ENCODE results near the gene FAM110C. TPM values are rescaled to one million over a fixed set of nuclear protein-coding genes. Genes with fewer than 3 reads are reported as not detected.

FAM110C gene
- polyA plus RNA-seq, 1 of the 3 experiments (the other 2 are of a cell fraction), result not detected

DNA sequence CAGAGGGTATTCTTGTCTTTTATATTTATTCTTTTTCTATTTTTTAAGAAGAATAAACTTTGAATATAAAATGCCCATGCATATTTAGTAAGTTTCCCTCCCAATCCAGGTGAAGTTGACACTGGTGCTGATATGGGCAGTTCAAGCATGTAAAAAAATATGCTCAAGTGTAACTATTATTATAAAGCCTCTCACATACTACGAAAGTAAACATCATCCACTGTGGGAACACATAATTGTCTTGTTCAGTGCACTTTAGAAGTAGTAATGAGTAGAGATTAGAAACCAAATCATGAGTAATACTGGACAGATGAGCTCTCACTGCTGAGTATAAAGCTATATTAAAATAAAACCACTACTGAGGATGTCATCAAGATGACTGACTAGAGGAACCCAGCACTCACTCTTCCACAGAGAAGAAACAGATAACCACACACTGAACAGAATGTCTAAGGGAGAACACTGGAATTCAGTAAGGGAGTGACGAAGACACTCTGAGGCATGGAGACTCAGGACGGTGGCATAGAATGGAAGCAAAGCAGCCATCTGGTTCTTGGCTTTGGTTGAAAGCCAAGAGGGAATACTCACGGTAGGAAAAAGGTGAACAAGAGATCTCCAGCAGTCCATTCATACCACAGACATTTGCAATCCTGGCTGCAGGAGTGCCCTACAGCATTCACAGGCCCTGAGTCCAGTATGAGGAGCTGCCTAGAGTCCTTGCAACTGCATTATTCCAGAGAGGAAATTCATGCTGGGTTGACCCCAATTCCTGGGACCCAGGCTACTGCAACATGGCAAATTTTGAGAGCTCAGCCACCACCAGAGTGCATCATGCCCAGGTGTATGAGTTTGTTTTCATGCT, 9.5 kb upstream of the FAM110C start:
- CTCF ChIA-PET, result interaction anchor here (0.8 kb wide), 1 partner anchor 33 kb away, joined by 3 read pairs; no protein-coding TSS in a partner anchor
- H3K9me2 ChIP-seq, result no peaks in the 10 kb centered on the region
- no peaks in the 10 kb centered on the region; the same call in 1 of the 2 replicates for H3K9me3 ChIP-seq
- WGBS (ENCODE audit: low lambda C conversion rate), result 2% methylated on average over 4 of the region's 4 CpGs
- no peak overlapping the region for H3K9ac ChIP-seq
- H3K27ac ChIP-seq (ENCODE audit: low read depth in 2 of 2, low read length in 1 of 2), result no peak overlapping the region
- no peaks in the 10 kb centered on the region for H3K4me1 ChIP-seq (ENCODE audit: control insufficient read depth in 1 of 2, insufficient read depth in 2 of 2, low read depth in 1 of 2, low read length in 1 of 2)
- no peak for TF ChIP-seq SIN3A (IDR thresholded peaks at IDR 0.05; ENCODE audit: borderline replicate concordance, low read depth, low read length)
- TF ChIP-seq, protein P1, sequence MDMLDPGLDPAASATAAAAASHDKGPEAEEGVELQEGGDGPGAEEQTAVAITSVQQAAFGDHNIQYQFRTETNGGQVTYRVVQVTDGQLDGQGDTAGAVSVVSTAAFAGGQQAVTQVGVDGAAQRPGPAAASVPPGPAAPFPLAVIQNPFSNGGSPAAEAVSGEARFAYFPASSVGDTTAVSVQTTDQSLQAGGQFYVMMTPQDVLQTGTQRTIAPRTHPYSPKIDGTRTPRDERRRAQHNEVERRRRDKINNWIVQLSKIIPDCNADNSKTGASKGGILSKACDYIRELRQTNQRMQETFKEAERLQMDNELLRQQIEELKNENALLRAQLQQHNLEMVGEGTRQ (IDR thresholded peaks at IDR 0.05; ENCODE audit: borderline replicate concordance, low read depth, low read length), result no peak
- TF ChIP-seq FOXM1 (IDR thresholded peaks at IDR 0.05; ENCODE audit: low read depth), result no peak
- no peak for TF ChIP-seq ELF1 (IDR thresholded peaks at IDR 0.05)
- no peak for TF ChIP-seq JUND (IDR thresholded peaks at IDR 0.05)
- TF ChIP-seq, protein P2, sequence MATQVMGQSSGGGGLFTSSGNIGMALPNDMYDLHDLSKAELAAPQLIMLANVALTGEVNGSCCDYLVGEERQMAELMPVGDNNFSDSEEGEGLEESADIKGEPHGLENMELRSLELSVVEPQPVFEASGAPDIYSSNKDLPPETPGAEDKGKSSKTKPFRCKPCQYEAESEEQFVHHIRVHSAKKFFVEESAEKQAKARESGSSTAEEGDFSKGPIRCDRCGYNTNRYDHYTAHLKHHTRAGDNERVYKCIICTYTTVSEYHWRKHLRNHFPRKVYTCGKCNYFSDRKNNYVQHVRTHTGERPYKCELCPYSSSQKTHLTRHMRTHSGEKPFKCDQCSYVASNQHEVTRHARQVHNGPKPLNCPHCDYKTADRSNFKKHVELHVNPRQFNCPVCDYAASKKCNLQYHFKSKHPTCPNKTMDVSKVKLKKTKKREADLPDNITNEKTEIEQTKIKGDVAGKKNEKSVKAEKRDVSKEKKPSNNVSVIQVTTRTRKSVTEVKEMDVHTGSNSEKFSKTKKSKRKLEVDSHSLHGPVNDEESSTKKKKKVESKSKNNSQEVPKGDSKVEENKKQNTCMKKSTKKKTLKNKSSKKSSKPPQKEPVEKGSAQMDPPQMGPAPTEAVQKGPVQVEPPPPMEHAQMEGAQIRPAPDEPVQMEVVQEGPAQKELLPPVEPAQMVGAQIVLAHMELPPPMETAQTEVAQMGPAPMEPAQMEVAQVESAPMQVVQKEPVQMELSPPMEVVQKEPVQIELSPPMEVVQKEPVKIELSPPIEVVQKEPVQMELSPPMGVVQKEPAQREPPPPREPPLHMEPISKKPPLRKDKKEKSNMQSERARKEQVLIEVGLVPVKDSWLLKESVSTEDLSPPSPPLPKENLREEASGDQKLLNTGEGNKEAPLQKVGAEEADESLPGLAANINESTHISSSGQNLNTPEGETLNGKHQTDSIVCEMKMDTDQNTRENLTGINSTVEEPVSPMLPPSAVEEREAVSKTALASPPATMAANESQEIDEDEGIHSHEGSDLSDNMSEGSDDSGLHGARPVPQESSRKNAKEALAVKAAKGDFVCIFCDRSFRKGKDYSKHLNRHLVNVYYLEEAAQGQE (IDR thresholded peaks at IDR 0.05; ENCODE audit: low read depth, low read length), result no peak
- TF ChIP-seq TAF1 (IDR thresholded peaks at IDR 0.05; ENCODE audit: borderline replicate concordance, low read depth, low read length), result no peak
- no peak for TF ChIP-seq NFIC (IDR thresholded peaks at IDR 0.05; ENCODE audit: borderline replicate concordance)
- no peak for TF ChIP-seq EP300 (IDR thresholded peaks at IDR 0.05; ENCODE audit: borderline replicate concordance in 1 of 2, low read depth in 1 of 2, low read length in 1 of 2)
- TF ChIP-seq, protein P3, sequence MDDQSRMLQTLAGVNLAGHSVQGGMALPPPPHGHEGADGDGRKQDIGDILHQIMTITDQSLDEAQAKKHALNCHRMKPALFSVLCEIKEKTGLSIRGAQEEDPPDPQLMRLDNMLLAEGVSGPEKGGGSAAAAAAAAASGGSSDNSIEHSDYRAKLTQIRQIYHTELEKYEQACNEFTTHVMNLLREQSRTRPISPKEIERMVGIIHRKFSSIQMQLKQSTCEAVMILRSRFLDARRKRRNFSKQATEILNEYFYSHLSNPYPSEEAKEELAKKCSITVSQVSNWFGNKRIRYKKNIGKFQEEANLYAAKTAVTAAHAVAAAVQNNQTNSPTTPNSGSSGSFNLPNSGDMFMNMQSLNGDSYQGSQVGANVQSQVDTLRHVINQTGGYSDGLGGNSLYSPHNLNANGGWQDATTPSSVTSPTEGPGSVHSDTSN (IDR thresholded peaks at IDR 0.05), result no peak
- no peak for TF ChIP-seq NRF1 (IDR thresholded peaks at IDR 0.05; ENCODE audit: low read depth, low read length)
- no peak for TF ChIP-seq FOSL2 (IDR thresholded peaks at IDR 0.05; ENCODE audit: borderline replicate concordance, low read depth)
- TF ChIP-seq RCOR1 (IDR thresholded peaks at IDR 0.05; ENCODE audit: low read length), result no peak
- no peak for TF ChIP-seq GATA2 (CRISPR knock-in tag; IDR thresholded peaks at IDR 0.05)
- TF ChIP-seq MEF2A (IDR thresholded peaks at IDR 0.05; ENCODE audit: borderline replicate concordance, low read depth), result no peak
- TF ChIP-seq RAD21 (IDR thresholded peaks at IDR 0.05; ENCODE audit: low read length), result no peak
- no peak for TF ChIP-seq TCF12 (IDR thresholded peaks at IDR 0.05)
- TF ChIP-seq, protein P4, sequence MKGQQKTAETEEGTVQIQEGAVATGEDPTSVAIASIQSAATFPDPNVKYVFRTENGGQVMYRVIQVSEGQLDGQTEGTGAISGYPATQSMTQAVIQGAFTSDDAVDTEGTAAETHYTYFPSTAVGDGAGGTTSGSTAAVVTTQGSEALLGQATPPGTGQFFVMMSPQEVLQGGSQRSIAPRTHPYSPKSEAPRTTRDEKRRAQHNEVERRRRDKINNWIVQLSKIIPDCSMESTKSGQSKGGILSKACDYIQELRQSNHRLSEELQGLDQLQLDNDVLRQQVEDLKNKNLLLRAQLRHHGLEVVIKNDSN (IDR thresholded peaks at IDR 0.05; ENCODE audit: borderline replicate concordance, low read depth), result no peak
- TF ChIP-seq, protein P5, sequence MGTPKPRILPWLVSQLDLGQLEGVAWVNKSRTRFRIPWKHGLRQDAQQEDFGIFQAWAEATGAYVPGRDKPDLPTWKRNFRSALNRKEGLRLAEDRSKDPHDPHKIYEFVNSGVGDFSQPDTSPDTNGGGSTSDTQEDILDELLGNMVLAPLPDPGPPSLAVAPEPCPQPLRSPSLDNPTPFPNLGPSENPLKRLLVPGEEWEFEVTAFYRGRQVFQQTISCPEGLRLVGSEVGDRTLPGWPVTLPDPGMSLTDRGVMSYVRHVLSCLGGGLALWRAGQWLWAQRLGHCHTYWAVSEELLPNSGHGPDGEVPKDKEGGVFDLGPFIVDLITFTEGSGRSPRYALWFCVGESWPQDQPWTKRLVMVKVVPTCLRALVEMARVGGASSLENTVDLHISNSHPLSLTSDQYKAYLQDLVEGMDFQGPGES (IDR thresholded peaks at IDR 0.05; ENCODE audit: low read depth, low read length), result no peak
- POLR2A ChIA-PET, result no interaction called here
- H3F3A ChIP-seq (replicated peaks; ENCODE audit: insufficient read depth), result no peaks in the 10 kb centered on the region
- no peak overlapping the region for H3K4me3 ChIP-seq (ENCODE audit: low read depth in 2 of 2, low read length in 1 of 2)
- H3K79me2 ChIP-seq (ENCODE audit: insufficient read depth), result no peaks in the 10 kb centered on the region
- DNase-seq, result no peak
- H2AFZ ChIP-seq (ENCODE audit: low read depth), result no peak overlapping the region
- no peaks in the 10 kb centered on the region for H3K27me3 ChIP-seq (ENCODE audit: insufficient read depth)
- no peak overlapping the region for H3K4me2 ChIP-seq
- H4K20me1 ChIP-seq (ENCODE audit: insufficient read depth), result no peaks in the 10 kb centered on the region
- no peaks in the 10 kb centered on the region for H3K36me3 ChIP-seq (replicated peaks in 1 of 2; ENCODE audit: control insufficient read depth in 1 of 2, insufficient read depth in 2 of 2, low read length in 1 of 2)

All from SK-N-SH (cell line).